ENCODE data around the gene TRIM44. TPM values are rescaled to one million over a fixed set of nuclear protein-coding genes. Genes with fewer than 3 reads are reported as not detected.

Gene TRIM44
- total RNA-seq, 5 donors from 2014 or later (not counting 1 experiment from before 2014, with no cell fraction given), result 39.8 to 58.4 (median 51.7) TPM

- POLR2A ChIA-PET, result no interaction called here
- no peaks in the 10 kb centered on the region for H3K36me3 Mint-ChIP-seq
- H3K4me1 Mint-ChIP-seq, result peaks cover 7 to 20% (median 19%) of the 10 kb centered on the region in 3 donors
- H3K4me1 ChIP-seq (ENCODE audit: control insufficient read depth in 1 of 2, extremely low read depth in 1 of 2, insufficient read depth in 2 of 2, low read length in 2 of 2), result peaks cover 0 to 8% of the 10 kb centered on the region in 2 experiments
- H3K27ac Mint-ChIP-seq, result no peak overlapping the region
- H3K4me3 Mint-ChIP-seq, result no peak overlapping the region
- DNase-seq (no peak), ATAC-seq (replicated peaks in 1 of 4) (no peak)
- peaks cover 0 to 5% of the 10 kb centered on the region in 2 experiments for H3K27me3 ChIP-seq (replicated peaks in 1 of 2; ENCODE audit: control insufficient read depth in 2 of 2, extremely low read depth in 1 of 2, insufficient read depth in 2 of 2, low read length in 1 of 2)
- H3K36me3 ChIP-seq (ENCODE audit: control insufficient read depth in 2 of 2, extremely low read depth in 1 of 2, insufficient read depth in 1 of 2, low read length in 1 of 2), result no peaks in the 10 kb centered on the region
- H3K9me3 ChIP-seq, result no peaks in the 10 kb centered on the region
- H3K27me3 Mint-ChIP-seq, result no peaks in the 10 kb centered on the region
- H3K4me3 ChIP-seq (ENCODE audit: control insufficient read depth in 1 of 2, extremely low read depth in 1 of 2, low read length in 1 of 2), result no peak overlapping the region
- no peaks in the 10 kb centered on the region for H3K9me3 Mint-ChIP-seq
- no CpG with 5 or more reads among the region's 2 CpGs for WGBS (ENCODE audit: insufficient coverage)
- no peak overlapping the region for H3K27ac ChIP-seq (ENCODE audit: low read length)
- CTCF ChIA-PET, result interaction anchor here (1.0 to 2.1 kb wide), 15 partner anchors 8 to 924 kb away, joined by 3 to 15 read pairs (median 5); no protein-coding TSS in a partner anchor
Measured at GRCh38 chr11:35822815-35823495, 160.4 kb downstream of the TRIM44 start.

- CTCF ChIA-PET, result interaction anchor here in 1 of 2 donors (0.7 kb wide), 1 partner anchor 14 kb away, joined by 3 read pairs; no protein-coding TSS in a partner anchor
Measured at GRCh38 chr11:35823742-35824298, 161.2 kb downstream of the TRIM44 start.

DNA sequence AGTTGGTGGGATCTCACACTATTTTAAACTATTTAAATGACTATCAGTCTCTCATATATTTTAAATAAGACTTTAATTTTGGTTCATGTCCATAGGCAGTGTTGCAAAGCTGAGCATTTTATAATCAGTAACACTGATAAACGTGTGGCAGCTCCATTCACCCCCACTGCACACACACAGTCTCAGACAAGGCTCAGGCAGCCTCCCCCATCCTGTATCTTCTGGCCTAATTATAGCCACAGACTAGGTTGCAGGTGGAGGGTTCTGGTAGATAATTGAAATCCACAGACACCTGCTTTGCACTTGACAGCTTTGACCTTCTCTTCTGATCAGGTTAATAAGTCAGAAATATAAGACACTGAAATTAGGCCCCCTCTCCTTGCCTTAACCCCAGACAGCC lies 162.8 kb downstream of the TRIM44 start:
- peaks cover 0 to 8% of the 10 kb centered on the region in 2 experiments for H3K4me1 ChIP-seq (ENCODE audit: control insufficient read depth in 1 of 2, extremely low read depth in 1 of 2, insufficient read depth in 2 of 2, low read length in 2 of 2)
- Mint-ChIP-seq H3K27me3 (no peaks in the 10 kb centered on the region), H3K4me1 (peaks cover 7 to 20% (median 19%) of the 10 kb centered on the region in 3 donors), H3K36me3 (no peaks in the 10 kb centered on the region), H3K9me3 (no peaks in the 10 kb centered on the region), H3K27ac (no peak overlapping the region), H3K4me3 (no peak overlapping the region)
- no peaks in the 10 kb centered on the region for H3K36me3 ChIP-seq (ENCODE audit: control insufficient read depth in 2 of 2, extremely low read depth in 1 of 2, insufficient read depth in 1 of 2, low read length in 1 of 2)
- peaks cover 2 to 5% of the 10 kb centered on the region in 2 experiments for H3K27me3 ChIP-seq (replicated peaks in 1 of 2; ENCODE audit: control insufficient read depth in 2 of 2, extremely low read depth in 1 of 2, insufficient read depth in 2 of 2, low read length in 1 of 2)
- ChIA-PET POLR2A (no interaction called here), CTCF (interaction anchor here in 1 of 2 donors (0.9 kb wide), 1 partner anchor 8 kb away, joined by 3 read pairs; no protein-coding TSS in a partner anchor)
- no peaks in the 10 kb centered on the region for H3K9me3 ChIP-seq
- ATAC-seq (replicated peaks in 1 of 4) (no peak), DNase-seq (no peak)
- no peak overlapping the region for H3K4me3 ChIP-seq (ENCODE audit: control insufficient read depth in 1 of 2, extremely low read depth in 1 of 2, low read length in 1 of 2)
- no CpG with 5 or more reads among the region's 1 CpG for WGBS (ENCODE audit: insufficient coverage)
- no peak overlapping the region for H3K27ac ChIP-seq (ENCODE audit: low read length)

More at GRCh38 chr11:35823742-35824298, 161.2 kb downstream of the TRIM44 start:
- Histone ChIP-seq H3K9me3 (no peaks in the 10 kb centered on the region), H3K27ac (ENCODE audit: low read length) (no peak overlapping the region), H3K36me3 (ENCODE audit: control insufficient read depth in 2 of 2, extremely low read depth in 1 of 2, insufficient read depth in 1 of 2, low read length in 1 of 2) (no peaks in the 10 kb centered on the region), H3K4me1 (ENCODE audit: control insufficient read depth in 1 of 2, extremely low read depth in 1 of 2, insufficient read depth in 2 of 2, low read length in 2 of 2) (peaks cover 0 to 8% of the 10 kb centered on the region in 2 experiments), H3K4me3 (ENCODE audit: control insufficient read depth in 1 of 2, extremely low read depth in 1 of 2, low read length in 1 of 2) (no peak overlapping the region), H3K27me3 (replicated peaks in 1 of 2; ENCODE audit: control insufficient read depth in 2 of 2, extremely low read depth in 1 of 2, insufficient read depth in 2 of 2, low read length in 1 of 2) (peaks cover 0 to 5% of the 10 kb centered on the region in 2 experiments)
- H3K9me3 Mint-ChIP-seq, result no peaks in the 10 kb centered on the region
- H3K36me3 Mint-ChIP-seq, result no peaks in the 10 kb centered on the region
- peaks cover 7 to 20% (median 19%) of the 10 kb centered on the region in 3 donors for H3K4me1 Mint-ChIP-seq
- POLR2A ChIA-PET, result no interaction called here
- ATAC-seq (replicated peaks in 1 of 4) (no peak), DNase-seq (no peak)
- 86% methylated on average over 6 of the region's 10 CpGs for WGBS (ENCODE audit: insufficient coverage)
- no peak overlapping the region for H3K27ac Mint-ChIP-seq
- no peaks in the 10 kb centered on the region for H3K27me3 Mint-ChIP-seq
- H3K4me3 Mint-ChIP-seq, result no peak overlapping the region

DNA sequence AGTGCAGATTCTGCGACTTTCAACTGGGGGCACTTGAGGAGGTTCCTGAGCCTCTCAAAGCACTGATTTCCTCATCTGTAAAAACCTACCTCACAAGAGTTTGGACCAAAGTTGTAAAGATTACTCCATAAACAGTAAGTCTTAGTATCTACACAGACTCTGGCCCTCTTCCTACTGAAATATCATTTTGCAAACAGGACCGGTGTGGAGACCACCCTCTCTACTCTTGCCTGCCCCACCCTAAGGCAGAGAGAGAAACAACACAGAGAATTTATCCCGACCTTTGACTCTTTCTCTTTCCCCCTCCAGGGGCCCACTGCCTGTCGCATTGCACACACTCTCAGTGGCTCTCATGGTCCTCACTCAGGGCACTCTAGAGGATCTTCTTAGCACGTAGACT lies 163.4 kb downstream of the TRIM44 start:
- POLR2A ChIA-PET, result no interaction called here

GRCh38 chr11:35826949-35827348 lies 164.4 kb downstream of the TRIM44 start:
- Histone ChIP-seq H3K9me3 (no peaks in the 10 kb centered on the region), H3K4me3 (ENCODE audit: control insufficient read depth in 1 of 2, extremely low read depth in 1 of 2, low read length in 1 of 2) (no peak overlapping the region), H3K36me3 (ENCODE audit: control insufficient read depth in 2 of 2, extremely low read depth in 1 of 2, insufficient read depth in 1 of 2, low read length in 1 of 2) (no peaks in the 10 kb centered on the region), H3K4me1 (ENCODE audit: control insufficient read depth in 1 of 2, extremely low read depth in 1 of 2, insufficient read depth in 2 of 2, low read length in 2 of 2) (peaks cover 0 to 1% of the 10 kb centered on the region in 2 experiments), H3K27me3 (replicated peaks in 1 of 2; ENCODE audit: control insufficient read depth in 2 of 2, extremely low read depth in 1 of 2, insufficient read depth in 2 of 2, low read length in 1 of 2) (peaks cover 2 to 9% of the 10 kb centered on the region in 2 experiments), H3K27ac (ENCODE audit: low read length) (no peak overlapping the region)
- no peak overlapping the region for H3K27ac Mint-ChIP-seq
- WGBS (ENCODE audit: insufficient coverage), result 56% methylated on average over 3 of the region's 4 CpGs
- H3K4me3 Mint-ChIP-seq, result no peak overlapping the region
- POLR2A ChIA-PET, result no interaction called here
- H3K27me3 Mint-ChIP-seq, result peaks cover 0 to 2% of the 10 kb centered on the region in 2 donors
- H3K4me1 Mint-ChIP-seq, result peaks cover 4 to 10% (median 10%) of the 10 kb centered on the region in 3 donors
- ATAC-seq (replicated peaks in 1 of 4) (no peak), DNase-seq (no peak)
- no peaks in the 10 kb centered on the region for H3K9me3 Mint-ChIP-seq
- CTCF ChIA-PET, result no interaction called here
- no peaks in the 10 kb centered on the region for H3K36me3 Mint-ChIP-seq

More for the DNA sequence above, 163.4 kb downstream of the TRIM44 start:
- Histone ChIP-seq H3K4me3 (ENCODE audit: control insufficient read depth in 1 of 2, extremely low read depth in 1 of 2, low read length in 1 of 2) (no peak overlapping the region), H3K27me3 (replicated peaks in 1 of 2; ENCODE audit: control insufficient read depth in 2 of 2, extremely low read depth in 1 of 2, insufficient read depth in 2 of 2, low read length in 1 of 2) (peaks cover 2 to 9% of the 10 kb centered on the region in 2 experiments), H3K36me3 (ENCODE audit: control insufficient read depth in 2 of 2, extremely low read depth in 1 of 2, insufficient read depth in 1 of 2, low read length in 1 of 2) (no peaks in the 10 kb centered on the region), H3K4me1 (ENCODE audit: control insufficient read depth in 1 of 2, extremely low read depth in 1 of 2, insufficient read depth in 2 of 2, low read length in 2 of 2) (peaks cover 0 to 8% of the 10 kb centered on the region in 2 experiments), H3K27ac (ENCODE audit: low read length) (no peak overlapping the region), H3K9me3 (no peaks in the 10 kb centered on the region)
- DNase-seq, result no peak
- Mint-ChIP-seq H3K9me3 (no peaks in the 10 kb centered on the region), H3K4me3 (no peak overlapping the region), H3K36me3 (no peaks in the 10 kb centered on the region), H3K27ac (no peak overlapping the region), H3K27me3 (peaks cover 0 to 1% of the 10 kb centered on the region in 2 donors), H3K4me1 (peaks cover 7 to 19% (median 19%) of the 10 kb centered on the region in 3 donors)
- 82% methylated on average over 5 of the region's 5 CpGs for WGBS (ENCODE audit: insufficient coverage)
- CTCF ChIA-PET, result no interaction called here
- no peak for ATAC-seq (replicated peaks in 1 of 4)

GRCh38 chr11:35836205-35836604 lies 173.6 kb downstream of the TRIM44 start:
- peaks cover 17 to 21% of the 10 kb centered on the region in 2 donors for H3K27me3 Mint-ChIP-seq

More at GRCh38 chr11:35836205-35836604, 173.6 kb downstream of the TRIM44 start:
- no peak for DNase-seq
- Histone ChIP-seq H3K27me3 (replicated peaks in 1 of 2; ENCODE audit: control insufficient read depth in 2 of 2, extremely low read depth in 1 of 2, insufficient read depth in 2 of 2, low read length in 1 of 2) (peaks cover 0 to 11% of the 10 kb centered on the region in 2 experiments), H3K27ac (ENCODE audit: low read length) (no peak overlapping the region), H3K9me3 (no peaks in the 10 kb centered on the region), H3K4me1 (ENCODE audit: control insufficient read depth in 1 of 2, extremely low read depth in 1 of 2, insufficient read depth in 2 of 2, low read length in 2 of 2) (no peaks in the 10 kb centered on the region), H3K4me3 (ENCODE audit: control insufficient read depth in 1 of 2, extremely low read depth in 1 of 2, low read length in 1 of 2) (no peak overlapping the region), H3K36me3 (ENCODE audit: control insufficient read depth in 2 of 2, extremely low read depth in 1 of 2, insufficient read depth in 1 of 2, low read length in 1 of 2) (no peaks in the 10 kb centered on the region)
- Mint-ChIP-seq H3K27ac (no peak overlapping the region), H3K4me3 (no peak overlapping the region), H3K9me3 (peaks cover 0 to 3% (median 0%) of the 10 kb centered on the region in 3 donors), H3K36me3 (no peaks in the 10 kb centered on the region), H3K4me1 (no peaks in the 10 kb centered on the region)
- 50% methylated on average over 1 of the region's 4 CpGs for WGBS (ENCODE audit: insufficient coverage)
- ATAC-seq (replicated peaks in 1 of 4), result no peak
- ChIA-PET CTCF (interaction anchor here in 1 of 2 donors (1.3 kb wide), 1 partner anchor 14 kb away, joined by 5 read pairs; no protein-coding TSS in a partner anchor), POLR2A (no interaction called here)

Measured in T-cell (primary cell).